GM18526 (cell line): ENCODE results near the gene KCNMA1.

ENCODE experiments used
- POLR2A ChIP-seq: IDR thresholded peaks from 3 replicates; pipeline ENCODE4 v1.6.1; 2011; ENCODE audit not compliant: insufficient read length; ENCODE audit errors: extremely low read depth

Gene KCNMA1

GRCh38 chr10:76974017-76974691 lies 663.5 kb downstream of the KCNMA1 start:
- no peak for TF ChIP-seq POLR2A

- no peak for TF ChIP-seq POLR2A
Measured at GRCh38 chr10:76973091-76974016, 664.3 kb downstream of the KCNMA1 start.

GRCh38 chr10:76972541-76972940 lies 665.1 kb downstream of the KCNMA1 start:
- no peak for TF ChIP-seq POLR2A

- no peak for TF ChIP-seq POLR2A
Measured at GRCh38 chr10:76971547-76972170, 665.9 kb downstream of the KCNMA1 start.

GRCh38 chr10:76970711-76971519 lies 666.7 kb downstream of the KCNMA1 start:
- no peak for TF ChIP-seq POLR2A

GRCh38 chr10:76969366-76969948 lies 668.2 kb downstream of the KCNMA1 start:
- TF ChIP-seq POLR2A = no peak

GRCh38 chr10:76968483-76968882 lies 669.1 kb downstream of the KCNMA1 start:
- TF ChIP-seq POLR2A = no peak

GRCh38 chr10:76962851-76963250 lies 674.8 kb downstream of the KCNMA1 start:
- TF ChIP-seq POLR2A = no peak

- no peak for TF ChIP-seq POLR2A
Measured at GRCh38 chr10:76961841-76962240, 675.8 kb downstream of the KCNMA1 start.

- no peak for TF ChIP-seq POLR2A
Measured at GRCh38 chr10:76959111-76959510, 678.5 kb downstream of the KCNMA1 start.

GRCh38 chr10:76954838-76955237 lies 682.8 kb downstream of the KCNMA1 start:
- no peak for TF ChIP-seq POLR2A

- TF ChIP-seq POLR2A = no peak
Measured at GRCh38 chr10:76950354-76950753, 687.3 kb downstream of the KCNMA1 start.

- TF ChIP-seq POLR2A = no peak
Measured at GRCh38 chr10:76946270-76946669, 691.3 kb downstream of the KCNMA1 start.

GRCh38 chr10:76945166-76945565 lies 692.4 kb downstream of the KCNMA1 start:
- TF ChIP-seq POLR2A = no peak

- no peak for TF ChIP-seq POLR2A
Measured at GRCh38 chr10:76944640-76945039, 693.0 kb downstream of the KCNMA1 start.
